Endothelial cell of umbilical vein (primary cell): ENCODE measurements around the gene GPR61.

Source experiments
- CTCF ChIP-seq, 2 donors: IDR thresholded peaks; 1 replicate in 1 of 2; 2 replicates in 1 of 2; pipeline ENCODE4 v1.5.1; 2011; ENCODE audit warnings: low read length in 2 of 2, mild to moderate bottlenecking in 2 of 2, moderate library complexity in 2 of 2, control low read depth in 1 of 2, inconsistent platforms in 1 of 2, low read depth in 1 of 2; ENCODE audit not compliant: insufficient read depth in 1 of 2; ENCODE audit errors: extremely low read depth in 1 of 2
- EZH2 ChIP-seq: IDR thresholded peaks from 2 replicates; pipeline ENCODE4 v1.6.1; 2012; ENCODE audit warnings: borderline replicate concordance, low read depth, mild to moderate bottlenecking, moderate library complexity, low read length, inconsistent platforms; ENCODE audit not compliant: severe bottlenecking
- GATA2 ChIP-seq: IDR thresholded peaks from 2 replicates; pipeline ENCODE4 v1.7.0; 2011; ENCODE audit warnings: low read depth, mild to moderate bottlenecking, moderate library complexity, mixed read lengths, low read length; ENCODE audit not compliant: insufficient read length, insufficient read depth
- MAX ChIP-seq: IDR thresholded peaks from 2 replicates; pipeline ENCODE4 v1.6.1; 2011; ENCODE audit not compliant: insufficient read depth, insufficient read length
- MYC ChIP-seq: IDR thresholded peaks from one replicate; pipeline ENCODE4 v1.6.1; 2011; ENCODE audit warnings: mild to moderate bottlenecking, low read depth, low read length
- POLR2A ChIP-seq: IDR thresholded peaks from 2 replicates; pipeline ENCODE4 v1.6.1; 2012; ENCODE audit warnings: low read depth, mild to moderate bottlenecking, control low read depth, low read length
- POLR2AphosphoS5 ChIP-seq: IDR thresholded peaks from 2 replicates; pipeline ENCODE4 v1.6.1; 2012; ENCODE audit warnings: low read depth, mild to moderate bottlenecking, control low read depth, low read length, moderate library complexity; ENCODE audit not compliant: insufficient read depth

- TF ChIP-seq POLR2A (no peak), CTCF (IDR thresholded peaks at IDR 0.05; ENCODE audit: extremely low read depth in 1 of 2, insufficient read depth in 1 of 2, low read depth in 1 of 2, low read length in 2 of 2) (no peak), EZH2 (no peak), MAX (no peak), POLR2AphosphoS5 (no peak), MYC (no peak), GATA2 (no peak)
Measured at GRCh38 chr1:109541102-109541501, 1.4 kb downstream of the GPR61 start.
